Vagina (tissue), 2 donors: ENCODE results near the gene NEK6.

Experiments used
- POLR2AphosphoS5 ChIP-seq, 2 donors: sonication (generic); formaldehyde crosslinking; IDR thresholded peaks; one replicate each; pipeline ENCODE4 v1.9.0; 2017; ENCODE audit warnings: antibody characterized with exemption in 2 of 2, mild to moderate bottlenecking in 2 of 2, low read depth in 1 of 2; ENCODE audit not compliant: insufficient read depth in 1 of 2
- TF ChIP-seq, protein P1 (sequence below), 3 experiments: fragments of 450-650 bp in 2 of 3; fragments of 200-600 bp in 1 of 3; sonication (generic) in 1 of 3; IDR thresholded peaks; one replicate each; pipeline ENCODE4 v1.5.1; 2017 to 2019; ENCODE audit warnings: antibody characterized with exemption in 3 of 3, mild to moderate bottlenecking in 2 of 3, moderate library complexity in 2 of 3

- TF ChIP-seq, protein P1, sequence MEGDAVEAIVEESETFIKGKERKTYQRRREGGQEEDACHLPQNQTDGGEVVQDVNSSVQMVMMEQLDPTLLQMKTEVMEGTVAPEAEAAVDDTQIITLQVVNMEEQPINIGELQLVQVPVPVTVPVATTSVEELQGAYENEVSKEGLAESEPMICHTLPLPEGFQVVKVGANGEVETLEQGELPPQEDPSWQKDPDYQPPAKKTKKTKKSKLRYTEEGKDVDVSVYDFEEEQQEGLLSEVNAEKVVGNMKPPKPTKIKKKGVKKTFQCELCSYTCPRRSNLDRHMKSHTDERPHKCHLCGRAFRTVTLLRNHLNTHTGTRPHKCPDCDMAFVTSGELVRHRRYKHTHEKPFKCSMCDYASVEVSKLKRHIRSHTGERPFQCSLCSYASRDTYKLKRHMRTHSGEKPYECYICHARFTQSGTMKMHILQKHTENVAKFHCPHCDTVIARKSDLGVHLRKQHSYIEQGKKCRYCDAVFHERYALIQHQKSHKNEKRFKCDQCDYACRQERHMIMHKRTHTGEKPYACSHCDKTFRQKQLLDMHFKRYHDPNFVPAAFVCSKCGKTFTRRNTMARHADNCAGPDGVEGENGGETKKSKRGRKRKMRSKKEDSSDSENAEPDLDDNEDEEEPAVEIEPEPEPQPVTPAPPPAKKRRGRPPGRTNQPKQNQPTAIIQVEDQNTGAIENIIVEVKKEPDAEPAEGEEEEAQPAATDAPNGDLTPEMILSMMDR (IDR thresholded peaks at IDR 0.05), result no peak
- TF ChIP-seq POLR2AphosphoS5 (IDR thresholded peaks at IDR 0.05; ENCODE audit: insufficient read depth in 1 of 2, low read depth in 1 of 2), result no peak
These were observed 21.9 kb downstream of the NEK6 start for GRCh38 chr9:124279531-124280175.
